Mesenchymal stem cell (in vitro differentiated cells and primary cell): ENCODE measurements around the gene TMEM260.

ENCODE experiments used
- DNase-seq: peaks from one replicate; pipeline ENCODE4 v3.0.0-alpha.2; 2013
- H2AFZ ChIP-seq: one replicate; pipeline ENCODE4 v1.6.1; 2013; ENCODE audit warnings: low read depth, mild to moderate bottlenecking, control low read depth, inconsistent platforms, low read length, moderate library complexity
- H2AK5ac ChIP-seq: 2 replicates; pipeline ENCODE4 v1.6.1; 2013; ENCODE audit warnings: low read length, moderate library complexity, mild to moderate bottlenecking, inconsistent platforms; ENCODE audit not compliant: severe bottlenecking
- H2BK120ac ChIP-seq: one replicate; pipeline ENCODE4 v1.6.1; 2013; ENCODE audit warnings: low read depth, mild to moderate bottlenecking, inconsistent platforms, low read length, moderate library complexity
- H2BK12ac ChIP-seq, 2 experiments: one replicate each; pipeline ENCODE4 v1.6.1; 2013; ENCODE audit warnings: inconsistent platforms in 2 of 2, low read length in 2 of 2, mild to moderate bottlenecking in 2 of 2, moderate library complexity in 2 of 2, control low read depth in 1 of 2
- H2BK15ac ChIP-seq: one replicate; pipeline ENCODE4 v1.6.1; 2013; ENCODE audit warnings: mild to moderate bottlenecking, low read depth, inconsistent platforms; ENCODE audit not compliant: poor library complexity, severe bottlenecking
- H2BK5ac ChIP-seq: 2 replicates; pipeline ENCODE4 v1.6.1; 2013; ENCODE audit warnings: low read depth, mild to moderate bottlenecking, low read length, control low read depth, inconsistent platforms; ENCODE audit not compliant: poor library complexity, severe bottlenecking
- H3K14ac ChIP-seq, 2 experiments: one replicate each; pipeline ENCODE4 v1.6.1; 2013; ENCODE audit warnings: inconsistent platforms in 2 of 2, low read length in 2 of 2, control low read depth in 1 of 2, mild to moderate bottlenecking in 1 of 2, moderate library complexity in 1 of 2
- H3K18ac ChIP-seq, 2 experiments: one replicate each; pipeline ENCODE4 v1.6.1; 2013; ENCODE audit warnings: inconsistent platforms in 2 of 2, low read length in 2 of 2, control low read depth in 1 of 2, low read depth in 1 of 2, mild to moderate bottlenecking in 1 of 2
- H3K23ac ChIP-seq, 2 experiments: one replicate each; pipeline ENCODE4 v1.6.1; 2013; ENCODE audit warnings: inconsistent platforms in 2 of 2, low read length in 2 of 2, mild to moderate bottlenecking in 2 of 2, moderate library complexity in 2 of 2, control low read depth in 1 of 2
- H3K27ac ChIP-seq: 2 replicates; pipeline ENCODE4 v1.5.1; 2013; ENCODE audit warnings: mild to moderate bottlenecking, moderate library complexity, low read length, control low read depth, inconsistent platforms; ENCODE audit not compliant: poor library complexity, severe bottlenecking
- H3K27me3 ChIP-seq, 2 experiments: 2 replicates each; pipeline versions ENCODE4 v1.6.1 to v1.7.0; 2013; ENCODE audit warnings: low read length in 2 of 2, mild to moderate bottlenecking in 2 of 2, moderate library complexity in 2 of 2, control low read depth in 1 of 2, inconsistent platforms in 1 of 2; ENCODE audit not compliant: control insufficient read depth in 1 of 2, insufficient read depth in 1 of 2
- H3K36me3 ChIP-seq, 2 experiments: 2 replicates each; pipeline versions ENCODE4 v1.6.1 to v1.7.0; 2013; ENCODE audit warnings: low read length in 2 of 2, control low read depth in 1 of 2, inconsistent platforms in 1 of 2, low read depth in 1 of 2, mild to moderate bottlenecking in 1 of 2; ENCODE audit not compliant: insufficient read depth in 2 of 2, control insufficient read depth in 1 of 2
- H3K4ac ChIP-seq, 2 experiments: one replicate each; pipeline ENCODE4 v1.6.1; 2013; ENCODE audit warnings: inconsistent platforms in 2 of 2, low read length in 2 of 2, mild to moderate bottlenecking in 2 of 2, moderate library complexity in 2 of 2, control low read depth in 1 of 2, low read depth in 1 of 2
- H3K4me1 ChIP-seq: 2 replicates; pipeline ENCODE4 v1.6.1; 2013; ENCODE audit warnings: low read depth, low read length, control low read depth; ENCODE audit not compliant: control insufficient read depth, insufficient read depth
- H3K4me2 ChIP-seq: 2 replicates; pipeline ENCODE4 v1.6.1; 2013; ENCODE audit warnings: low read length, mild to moderate bottlenecking, inconsistent platforms; ENCODE audit not compliant: poor library complexity, severe bottlenecking
- H3K4me3 ChIP-seq, 2 experiments: 2 replicates each; pipeline versions ENCODE4 v1.5.1 to v1.7.0; 2013; ENCODE audit warnings: low read length in 2 of 2, mild to moderate bottlenecking in 2 of 2, control low read depth in 1 of 2, low read depth in 1 of 2; ENCODE audit not compliant: insufficient read depth in 1 of 2
- H3K79me1 ChIP-seq: replicated peaks from 2 replicates; pipeline ENCODE4 v1.6.1; 2013; ENCODE audit warnings: mild to moderate bottlenecking, control low read depth, low read length, inconsistent platforms; ENCODE audit not compliant: poor library complexity, severe bottlenecking
- H3K9ac ChIP-seq: 2 replicates; pipeline ENCODE4 v1.7.0; 2013; ENCODE audit warnings: mild to moderate bottlenecking, low read length, moderate library complexity
- H3K9me3 ChIP-seq: 2 replicates; pipeline ENCODE4 v1.7.0; 2013; ENCODE audit warnings: mild to moderate bottlenecking, low read length; ENCODE audit not compliant: control insufficient read depth
- H4K8ac ChIP-seq: one replicate; pipeline ENCODE4 v1.6.1; 2013; ENCODE audit warnings: inconsistent platforms, mild to moderate bottlenecking, low read length, moderate library complexity
- H4K91ac ChIP-seq: one replicate; pipeline ENCODE4 v1.6.1; 2013; ENCODE audit warnings: mild to moderate bottlenecking, low read length, inconsistent platforms
- WGBS: methylation state at CpG from one replicate; pipeline ENCODE4 v1.1.7; 2013; ENCODE audit warnings: mixed read lengths; 5-methylcytosine and 5-hydroxymethylcytosine counted together

TMEM260 gene

DNA sequence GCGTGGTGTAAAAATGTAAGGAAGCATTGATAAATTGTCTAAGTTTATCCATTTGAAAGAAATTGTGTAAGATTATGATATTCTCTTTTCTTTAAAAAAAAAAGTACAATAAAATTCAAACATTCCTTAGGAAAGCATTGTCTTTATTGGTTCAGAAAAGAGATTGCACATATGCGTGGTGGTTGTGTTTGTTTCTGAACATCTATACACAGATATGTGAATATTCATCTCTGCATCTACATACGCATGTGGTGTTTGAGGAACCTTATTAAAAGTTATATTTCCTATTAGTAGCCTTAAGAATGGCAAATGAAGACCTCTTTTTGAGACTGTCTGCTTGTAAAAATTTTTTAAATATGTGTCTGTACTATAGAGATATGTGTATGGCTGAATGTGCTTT is 69.8 kb downstream of the TMEM260 start:
- Histone ChIP-seq H3K14ac (no peak overlapping the region), H3K23ac (no peak overlapping the region), H2AK5ac (no peak overlapping the region), H3K9ac (no peak overlapping the region), H3K36me3 (peaks cover 4 to 8% of the 10 kb centered on the region in 2 experiments), H3K27ac (no peak overlapping the region), H4K8ac (no peak overlapping the region), H2BK12ac (no peak overlapping the region), H3K27me3 (no peaks in the 10 kb centered on the region), H2BK120ac (no peak overlapping the region), H3K4me1 (no peaks in the 10 kb centered on the region), H2BK15ac (no peak overlapping the region), H2AFZ (no peak overlapping the region), H3K18ac (no peak overlapping the region), H3K4me2 (no peak overlapping the region), H3K4ac (no peak overlapping the region), H3K9me3 (no peaks in the 10 kb centered on the region), H2BK5ac (no peak overlapping the region), H3K4me3 (no peak overlapping the region), H4K91ac (no peak overlapping the region), H3K79me1 (no peaks in the 10 kb centered on the region)
- no peak for DNase-seq
- no CpG with 5 or more reads among the region's 3 CpGs for WGBS

- H3K9me3 ChIP-seq, result no peaks in the 10 kb centered on the region
- H2BK120ac ChIP-seq, result no peak overlapping the region
- no peak overlapping the region for H2AFZ ChIP-seq
- no peaks in the 10 kb centered on the region for H3K4me1 ChIP-seq
- no peak overlapping the region for H2AK5ac ChIP-seq
- no peak overlapping the region for H3K4me2 ChIP-seq
- no peak overlapping the region for H3K9ac ChIP-seq
- H2BK5ac ChIP-seq, result no peak overlapping the region
- H3K79me1 ChIP-seq, result no peaks in the 10 kb centered on the region
- H3K27me3 ChIP-seq, result no peaks in the 10 kb centered on the region
- peaks cover 4 to 8% of the 10 kb centered on the region in 2 experiments for H3K36me3 ChIP-seq
- no peak overlapping the region for H2BK12ac ChIP-seq
- H4K91ac ChIP-seq, result no peak overlapping the region
- WGBS, result 88% methylated on average over 9 of the region's 9 CpGs
- no peak overlapping the region for H3K4ac ChIP-seq
- no peak overlapping the region for H3K18ac ChIP-seq
- no peak overlapping the region for H4K8ac ChIP-seq
- no peak overlapping the region for H3K14ac ChIP-seq
- DNase-seq, result no peak
- H3K23ac ChIP-seq, result no peak overlapping the region
- no peak overlapping the region for H3K4me3 ChIP-seq
- no peak overlapping the region for H3K27ac ChIP-seq
- no peak overlapping the region for H2BK15ac ChIP-seq
These were observed 70.5 kb downstream of the TMEM260 start for GRCh38 chr14:56650048-56650447.

DNA sequence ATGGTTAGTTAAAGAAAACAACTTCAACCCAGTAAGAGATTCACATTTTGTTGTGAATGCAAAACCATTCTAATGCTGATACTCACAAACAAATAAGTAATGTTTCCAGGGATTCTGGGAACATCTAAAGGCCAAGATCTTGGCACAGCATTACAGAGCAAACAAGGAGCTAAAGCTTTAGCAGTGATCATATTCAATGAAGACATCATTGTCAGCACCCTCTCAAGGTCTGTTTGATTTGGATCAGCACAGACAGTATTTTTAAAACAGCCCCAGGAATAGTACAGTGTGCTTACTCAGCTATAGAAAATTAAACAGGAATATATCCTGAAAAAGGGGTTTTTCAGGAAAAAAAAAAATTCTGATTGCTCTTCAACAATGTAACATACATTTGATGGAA is 71.4 kb downstream of the TMEM260 start:
- no peak overlapping the region for H4K8ac ChIP-seq

DNA sequence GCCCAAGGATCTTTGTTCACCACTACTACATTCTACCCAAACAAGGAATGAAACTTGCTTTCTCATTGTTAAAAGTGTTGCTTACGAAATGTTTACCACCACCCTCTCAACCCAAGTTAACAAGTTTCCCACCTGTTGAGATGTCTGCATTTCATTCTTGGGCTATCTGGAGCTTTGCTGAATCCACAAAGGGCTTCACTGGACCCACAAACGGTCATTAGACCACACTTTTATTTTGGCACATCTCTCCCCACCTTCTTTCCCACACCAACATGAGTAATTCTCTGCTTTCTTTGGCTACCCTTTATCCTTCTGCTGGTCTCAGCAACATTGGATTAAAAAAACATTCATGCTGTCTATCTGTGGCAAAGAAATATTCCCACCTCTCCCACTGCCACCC is 78.0 kb downstream of the TMEM260 start:
- no peak overlapping the region for H3K14ac ChIP-seq
- H3K4me3 ChIP-seq, result no peak overlapping the region
- H2BK120ac ChIP-seq, result no peak overlapping the region
- H2BK12ac ChIP-seq, result no peak overlapping the region
- H2BK5ac ChIP-seq, result no peak overlapping the region
- H2AK5ac ChIP-seq, result no peak overlapping the region
- no peaks in the 10 kb centered on the region for H3K36me3 ChIP-seq
- H3K27ac ChIP-seq, result no peak overlapping the region
- no peak overlapping the region for H3K4ac ChIP-seq
- no peak for DNase-seq
- no peak overlapping the region for H2AFZ ChIP-seq
- WGBS, result 57% methylated on average over 2 of the region's 2 CpGs
- no peaks in the 10 kb centered on the region for H3K4me1 ChIP-seq
- H2BK15ac ChIP-seq, result no peak overlapping the region
- H3K27me3 ChIP-seq, result no peaks in the 10 kb centered on the region
- no peak overlapping the region for H3K9ac ChIP-seq
- H4K8ac ChIP-seq, result no peak overlapping the region
- H3K9me3 ChIP-seq, result no peaks in the 10 kb centered on the region
- no peak overlapping the region for H3K23ac ChIP-seq
- H3K18ac ChIP-seq, result no peak overlapping the region
- no peak overlapping the region for H3K4me2 ChIP-seq
- no peak overlapping the region for H4K91ac ChIP-seq
- no peaks in the 10 kb centered on the region for H3K79me1 ChIP-seq

More for the DNA sequence above, 71.4 kb downstream of the TMEM260 start:
- no peak overlapping the region for H3K18ac ChIP-seq
- peaks cover 4 to 8% of the 10 kb centered on the region in 2 experiments for H3K36me3 ChIP-seq
- DNase-seq, result no peak
- H3K4ac ChIP-seq, result no peak overlapping the region
- H3K14ac ChIP-seq, result no peak overlapping the region
- no peak overlapping the region for H3K4me2 ChIP-seq
- H3K23ac ChIP-seq, result no peak overlapping the region
- no peaks in the 10 kb centered on the region for H3K27me3 ChIP-seq
- H3K4me3 ChIP-seq, result no peak overlapping the region
- no peaks in the 10 kb centered on the region for H3K79me1 ChIP-seq
- H2BK12ac ChIP-seq, result no peak overlapping the region
- H3K4me1 ChIP-seq, result no peaks in the 10 kb centered on the region
- H2AK5ac ChIP-seq, result no peak overlapping the region
- H2BK5ac ChIP-seq, result no peak overlapping the region
- H4K91ac ChIP-seq, result no peak overlapping the region
- H3K9ac ChIP-seq, result no peak overlapping the region
- no peak overlapping the region for H2AFZ ChIP-seq
- H2BK120ac ChIP-seq, result no peak overlapping the region
- no peak overlapping the region for H2BK15ac ChIP-seq
- no peaks in the 10 kb centered on the region for H3K9me3 ChIP-seq
- no peak overlapping the region for H3K27ac ChIP-seq
